ENCODE results near the gene ELK1. TPM values are rescaled to one million over a fixed set of nuclear protein-coding genes. Genes with fewer than 3 reads are reported as not detected.

The ELK1 gene
- total and polyA plus RNA-seq, 2 of the 4 experiments (the other 2 are of a cell fraction) = 10.0 to 24.3 TPM

DNA sequence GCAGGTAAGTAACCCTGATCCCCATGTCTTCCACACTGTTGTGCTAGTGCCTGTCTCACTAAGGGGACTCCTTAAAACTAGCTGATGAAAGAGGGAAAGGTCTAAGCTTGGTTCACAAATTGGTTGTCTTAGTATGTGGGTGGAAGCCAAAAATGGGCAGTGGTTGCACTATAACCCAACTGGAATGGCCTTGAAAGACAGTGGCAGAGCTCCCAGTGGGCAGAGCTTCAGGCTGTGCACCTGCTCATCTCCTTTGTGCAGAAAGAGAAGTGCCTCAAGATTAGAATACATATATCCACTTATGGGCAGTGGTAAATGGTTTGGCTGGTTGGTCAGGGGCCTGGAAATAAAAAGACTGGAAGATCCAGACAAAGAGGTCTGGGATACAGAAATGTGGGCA is 37.9 kb downstream of the ELK1 start:
- dilution Hi-C loops (cut with HindIII; ENCODE audit: low sequenced_read_pairs, unreplicated experiment) = no loop called here
- Histone ChIP-seq H2BK20ac (ENCODE audit: low read depth, low read length) (no peak overlapping the region), H3K4me1 (ENCODE audit: control insufficient read depth, insufficient read depth, low read length) (no peaks in the 10 kb centered on the region), H3K36me3 (ENCODE audit: control insufficient read depth, insufficient read depth, low read length) (no peaks in the 10 kb centered on the region), H3K4ac (ENCODE audit: low read depth, low read length) (no peak overlapping the region), H4K91ac (ENCODE audit: insufficient read depth, low read depth, low read length) (no peak overlapping the region), H3K9ac (ENCODE audit: low read depth, low read length) (no peak overlapping the region), H2BK15ac (ENCODE audit: low read depth, low read length) (no peak overlapping the region), H3K9me1 (ENCODE audit: insufficient read depth, low read length) (no peaks in the 10 kb centered on the region), H3K9me3 (ENCODE audit: control insufficient read depth, insufficient read depth, low read length) (no peaks in the 10 kb centered on the region), H4K5ac (ENCODE audit: low read depth, low read length) (no peak overlapping the region), H2AFZ (replicated peaks; ENCODE audit: low read length, poor library complexity) (no peak overlapping the region), H3K23ac (ENCODE audit: low read depth, low read length) (no peak overlapping the region), H4K20me1 (ENCODE audit: insufficient read depth, low read length) (peaks cover 3% of the 10 kb centered on the region), H4K8ac (ENCODE audit: low read depth in 2 of 2, low read length in 2 of 2) (no peak overlapping the region), H3K27me3 (ENCODE audit: control insufficient read depth, insufficient read depth, low read length) (peaks cover 5% of the 10 kb centered on the region; the same call in 1 of the 2 replicates), H2AK9ac (replicated peaks; ENCODE audit: low read depth, low read length, poor library complexity) (no peak overlapping the region), H2BK120ac (ENCODE audit: low read depth, low read length) (no peak overlapping the region), H2BK5ac (ENCODE audit: low read depth, low read length, poor library complexity, severe bottlenecking) (no peak overlapping the region), H3K4me3 (ENCODE audit: insufficient read depth, low read depth, low read length) (no peak overlapping the region), H3K56ac (ENCODE audit: extremely low read depth, insufficient read depth, low read length) (no peak overlapping the region), H3K79me1 (ENCODE audit: low read depth in 1 of 2, low read length in 2 of 2) (no peaks in the 10 kb centered on the region), H3K27ac (ENCODE audit: insufficient read depth, low read length) (no peak overlapping the region), H3K14ac (replicated peaks; ENCODE audit: low read depth, low read length) (no peak overlapping the region), H3K18ac (ENCODE audit: low read depth, low read length) (no peak overlapping the region), H2AK5ac (ENCODE audit: low read depth, low read length) (no peak overlapping the region), H3K4me2 (ENCODE audit: low read depth, low read length) (no peak overlapping the region)
- ChIA-PET POLR2A (ENCODE audit: unreplicated experiment) (no interaction called here), CTCF (no interaction called here)
- intact Hi-C loops (cut with micrococcal nuclease) = no loop called here
- in situ Hi-C loops (cut with MboI; ENCODE audit: low sequenced_read_pairs) = no loop called here
- DNase-seq (no peak), ATAC-seq (ENCODE audit: low read depth) (no peak)
- TF ChIP-seq RFX5 (IDR thresholded peaks at IDR 0.05; ENCODE audit: low read depth, low read length) (no peak), RCOR1 (IDR thresholded peaks at IDR 0.05; ENCODE audit: insufficient replicate concordance, low read length) (no peak), CHD1 (IDR thresholded peaks at IDR 0.05; ENCODE audit: low read depth, low read length) (no peak), MXI1 (IDR thresholded peaks at IDR 0.05; ENCODE audit: borderline replicate concordance, low read depth, low read length) (no peak), CEBPB (IDR thresholded peaks at IDR 0.05; ENCODE audit: low read depth, low read length) (no peak), POLR2A (IDR thresholded peaks at IDR 0.05; ENCODE audit: low read depth, low read length) (no peak), BHLHE40 (IDR thresholded peaks at IDR 0.05; ENCODE audit: low read depth, low read length) (no peak), MAFK (IDR thresholded peaks at IDR 0.05; ENCODE audit: low read depth, low read length) (no peak), FOS (IDR thresholded peaks at IDR 0.05; ENCODE audit: low read depth, low read length) (no peak), SMC3 (IDR thresholded peaks at IDR 0.05; ENCODE audit: low read depth, low read length) (no peak)
- TF ChIP-seq, protein P1, sequence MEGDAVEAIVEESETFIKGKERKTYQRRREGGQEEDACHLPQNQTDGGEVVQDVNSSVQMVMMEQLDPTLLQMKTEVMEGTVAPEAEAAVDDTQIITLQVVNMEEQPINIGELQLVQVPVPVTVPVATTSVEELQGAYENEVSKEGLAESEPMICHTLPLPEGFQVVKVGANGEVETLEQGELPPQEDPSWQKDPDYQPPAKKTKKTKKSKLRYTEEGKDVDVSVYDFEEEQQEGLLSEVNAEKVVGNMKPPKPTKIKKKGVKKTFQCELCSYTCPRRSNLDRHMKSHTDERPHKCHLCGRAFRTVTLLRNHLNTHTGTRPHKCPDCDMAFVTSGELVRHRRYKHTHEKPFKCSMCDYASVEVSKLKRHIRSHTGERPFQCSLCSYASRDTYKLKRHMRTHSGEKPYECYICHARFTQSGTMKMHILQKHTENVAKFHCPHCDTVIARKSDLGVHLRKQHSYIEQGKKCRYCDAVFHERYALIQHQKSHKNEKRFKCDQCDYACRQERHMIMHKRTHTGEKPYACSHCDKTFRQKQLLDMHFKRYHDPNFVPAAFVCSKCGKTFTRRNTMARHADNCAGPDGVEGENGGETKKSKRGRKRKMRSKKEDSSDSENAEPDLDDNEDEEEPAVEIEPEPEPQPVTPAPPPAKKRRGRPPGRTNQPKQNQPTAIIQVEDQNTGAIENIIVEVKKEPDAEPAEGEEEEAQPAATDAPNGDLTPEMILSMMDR (conservative IDR thresholded peaks at IDR 0.05; ENCODE audit: low read depth, low read length) = no peak
- no TSS peak for BruUV-seq (replicated peaks)

All from IMR-90 (cell line).